ENCODE results near the gene SLC25A21. TPM values are rescaled to one million over a fixed set of nuclear protein-coding genes. Genes with fewer than 3 reads are reported as not detected.
A peak's percentile ranks its signal among the peaks of the same experiment; 100 is the strongest.

The SLC25A21 gene
- total and polyA plus RNA-seq, 2 of the 13 experiments (the other 11 are each of a cell fraction or from before 2014, with no cell fraction given): 1.9 to 2.9 TPM

DNA sequence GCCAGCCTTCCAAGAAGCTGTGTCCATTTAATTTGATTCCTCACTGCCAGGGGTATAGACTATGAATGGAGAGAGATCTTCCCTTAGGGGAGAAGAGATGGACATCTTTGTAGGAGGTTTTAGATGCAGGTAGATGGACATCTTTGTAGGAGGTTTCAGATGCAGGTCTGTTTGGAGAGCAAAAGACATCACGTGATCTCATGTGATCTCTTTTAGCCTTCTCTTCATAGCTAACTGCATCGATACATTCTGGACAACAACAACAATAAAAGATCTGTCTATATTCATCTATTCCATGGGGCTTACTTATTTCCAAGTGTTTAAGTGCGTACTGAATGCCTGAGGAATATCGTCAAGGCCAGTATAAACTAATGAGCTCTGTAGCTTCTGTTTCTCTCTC is 347.6 kb downstream of the SLC25A21 start:
- peak; percentile 92 for TF ChIP-seq RAD51 (IDR thresholded peaks at IDR 0.05; ENCODE audit: borderline replicate concordance)
- TF ChIP-seq ZNF251 (CRISPR knock-in tag; IDR thresholded peaks at IDR 0.05): no peak
- peak; percentile 86 for TF ChIP-seq USF2 (IDR thresholded peaks at IDR 0.05; ENCODE audit: low read depth, low read length)
- TF ChIP-seq USF2 (CRISPR knock-in tag; IDR thresholded peaks at IDR 0.05; ENCODE audit: borderline replicate concordance): no peak

DNA sequence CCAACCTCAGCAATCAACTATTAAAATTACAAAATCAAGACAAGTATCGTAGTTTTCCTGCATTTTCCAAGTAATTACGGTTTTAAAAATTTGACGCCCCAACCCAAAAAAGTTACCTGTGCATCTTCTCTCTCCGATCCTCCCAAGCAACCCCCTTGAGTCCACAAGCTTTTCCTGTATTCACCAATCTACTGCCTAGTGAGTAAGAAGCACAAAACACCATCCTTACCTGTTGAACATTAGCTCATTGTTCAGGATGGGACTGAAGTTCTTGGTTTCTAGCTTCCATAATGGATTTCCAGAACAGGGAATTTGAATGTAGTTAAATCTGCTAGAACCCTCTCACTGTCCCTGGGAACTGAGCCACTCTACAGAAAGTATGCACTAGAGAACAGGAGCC is 348.8 kb downstream of the SLC25A21 start:
- Histone ChIP-seq H3K36me3 (replicated peaks in 1 of 2; ENCODE audit: control insufficient read depth in 1 of 2, insufficient read depth in 2 of 2, low read length in 2 of 2) (no peaks in the 10 kb centered on the region), H3K4me2 (ENCODE audit: low read depth, low read length) (no peak overlapping the region), H3K4me1 (ENCODE audit: insufficient read depth, low read length) (no peaks in the 10 kb centered on the region), H2AFZ (ENCODE audit: low read length) (no peak overlapping the region), H3K9me3 (ENCODE audit: low read length) (no peaks in the 10 kb centered on the region), H3K27me3 (ENCODE audit: control insufficient read depth in 1 of 2, insufficient read depth in 2 of 2, low read length in 2 of 2) (no peaks in the 10 kb centered on the region), H4K20me1 (ENCODE audit: insufficient read depth, low read length) (no peaks in the 10 kb centered on the region), H3K79me2 (ENCODE audit: insufficient read depth, low read length) (no peaks in the 10 kb centered on the region), H3K4me3 (replicated peaks in 1 of 3; ENCODE audit: insufficient read depth in 1 of 3, low read depth in 2 of 3, low read length in 3 of 3) (no peak overlapping the region), H3K27ac (ENCODE audit: extremely low read length, insufficient read depth, low read length) (no peak overlapping the region), H3K9ac (ENCODE audit: insufficient read depth, low read depth, low read length) (no peak overlapping the region)
- FAIRE-seq (no peak), DNase-seq (ENCODE audit: low spot score) (no peak), ATAC-seq (no peak)
- in situ Hi-C loops (cut with HindIII; ENCODE audit: extremely low pct_ligation_motif_present, low pct_unique_long_range_greater_than_20kb): no loop called here
- POLR2A ChIA-PET: no interaction called here
- 2% methylated on average over 4 of the region's 4 CpGs for WGBS (ENCODE audit: low lambda C conversion rate)
- BruUV-seq (replicated peaks): no TSS peak
- CTCF ChIA-PET (ENCODE audit: low intra/inter-chr PET ratio, low total read pairs): no interaction called here
- intact Hi-C loops (cut with micrococcal nuclease; ENCODE audit: unreplicated experiment): no loop called here
- TF ChIP-seq PHF20 (CRISPR knock-in tag; IDR thresholded peaks at IDR 0.05) (no peak), SAP130 (CRISPR knock-in tag; IDR thresholded peaks at IDR 0.05; ENCODE audit: low read depth) (no peak), PAWR (CRISPR knock-in tag; IDR thresholded peaks at IDR 0.05; ENCODE audit: borderline replicate concordance) (no peak), CBX2 (IDR thresholded peaks at IDR 0.05; ENCODE audit: low read depth, low read length) (no peak), CBX2 (CRISPR knock-in tag; IDR thresholded peaks at IDR 0.05; ENCODE audit: low read depth) (no peak), ZNF281 (CRISPR knock-in tag; IDR thresholded peaks at IDR 0.05; ENCODE audit: borderline replicate concordance) (no peak), ZNF710 (CRISPR knock-in tag; IDR thresholded peaks at IDR 0.05; ENCODE audit: borderline replicate concordance) (no peak), POLR2G (IDR thresholded peaks at IDR 0.05; ENCODE audit: low read depth, low read length) (no peak), ZNF598 (CRISPR knock-in tag; IDR thresholded peaks at IDR 0.05; ENCODE audit: borderline replicate concordance) (no peak)

More for the DNA sequence above, 347.6 kb downstream of the SLC25A21 start:
- ATAC-seq (no peak), DNase-seq (ENCODE audit: low spot score) (no peak), FAIRE-seq (no peak)
- Histone ChIP-seq H3K4me1 (ENCODE audit: insufficient read depth, low read length) (no peaks in the 10 kb centered on the region), H3K9ac (ENCODE audit: insufficient read depth, low read depth, low read length) (no peak overlapping the region), H4K20me1 (ENCODE audit: insufficient read depth, low read length) (no peaks in the 10 kb centered on the region), H3K27me3 (ENCODE audit: control insufficient read depth in 1 of 2, insufficient read depth in 2 of 2, low read length in 2 of 2) (no peaks in the 10 kb centered on the region), H3K9me3 (ENCODE audit: low read length) (no peaks in the 10 kb centered on the region), H2AFZ (ENCODE audit: low read length) (no peak overlapping the region), H3K4me2 (ENCODE audit: low read depth, low read length) (no peak overlapping the region), H3K79me2 (ENCODE audit: insufficient read depth, low read length) (no peaks in the 10 kb centered on the region), H3K4me3 (replicated peaks in 1 of 3; ENCODE audit: insufficient read depth in 1 of 3, low read depth in 2 of 3, low read length in 3 of 3) (no peak overlapping the region), H3K27ac (ENCODE audit: extremely low read length, insufficient read depth, low read length) (no peak overlapping the region), H3K36me3 (replicated peaks in 1 of 2; ENCODE audit: control insufficient read depth in 1 of 2, insufficient read depth in 2 of 2, low read length in 2 of 2) (no peaks in the 10 kb centered on the region)
- BruUV-seq (replicated peaks): no TSS peak
- 37% methylated on average over 4 of the region's 4 CpGs for WGBS (ENCODE audit: low lambda C conversion rate)
- POLR2A ChIA-PET: no interaction called here
- CTCF ChIA-PET (ENCODE audit: low intra/inter-chr PET ratio, low total read pairs): no interaction called here
- in situ Hi-C loops (cut with HindIII; ENCODE audit: extremely low pct_ligation_motif_present, low pct_unique_long_range_greater_than_20kb): no loop called here
- intact Hi-C loops (cut with micrococcal nuclease; ENCODE audit: unreplicated experiment): no loop called here
